Measurements from ENCODE around the gene GREM2. TPM values are rescaled to one million over a fixed set of nuclear protein-coding genes. Genes with fewer than 3 reads are reported as not detected.

GREM2 gene
- total and polyA plus RNA-seq, 2 donors (not counting 3 experiments of a cell fraction or from before 2014, with no cell fraction given), result not detected

DNA sequence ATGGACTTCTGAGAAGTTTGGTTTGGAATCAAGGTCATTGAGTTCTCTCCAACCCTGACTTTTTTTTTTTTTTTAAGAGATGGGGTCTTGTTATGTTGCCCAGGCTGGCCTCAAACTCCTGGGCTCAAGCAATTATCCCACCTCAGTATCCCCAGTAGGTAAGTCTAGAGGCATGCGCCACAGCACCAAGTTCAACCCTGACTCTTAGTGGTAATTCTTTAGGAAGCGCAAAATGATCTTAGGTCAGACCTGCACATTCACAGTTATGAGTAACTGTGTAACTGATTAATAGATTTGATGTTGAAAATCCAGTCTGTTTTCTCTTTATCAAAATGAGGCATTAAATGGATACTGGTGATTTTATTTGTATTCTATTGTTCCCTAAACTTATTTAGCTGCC lies 95.9 kb downstream of the GREM2 start:
- Histone ChIP-seq H3K9ac (replicated peaks; ENCODE audit: extremely low read depth, insufficient read depth, low read length) (no peak overlapping the region), H3K9me1 (replicated peaks; ENCODE audit: control insufficient read depth, extremely low read depth, insufficient read depth, low read length) (no peaks in the 10 kb centered on the region), H3K9me3 (replicated peaks; ENCODE audit: control insufficient read depth, insufficient read depth, low read length) (peaks cover 2% of the 10 kb centered on the region), H3K79me2 (ENCODE audit: control insufficient read depth, insufficient read depth, low read length) (no peaks in the 10 kb centered on the region), H3K4me2 (ENCODE audit: insufficient read depth, low read length) (no peak overlapping the region), H3K27ac (ENCODE audit: insufficient read depth, low read depth, low read length) (no peak overlapping the region), H3K4me3 (replicated peaks in 1 of 3; ENCODE audit: insufficient read depth in 1 of 3, low read depth in 1 of 3, low read length in 3 of 3) (no peak overlapping the region), H3K4me1 (ENCODE audit: control insufficient read depth, extremely low read depth, insufficient read depth, low read length) (no peaks in the 10 kb centered on the region), H3K27me3 (ENCODE audit: control insufficient read depth in 2 of 2, insufficient read depth in 2 of 2, low read length in 2 of 2) (no peaks in the 10 kb centered on the region), H3K36me3 (ENCODE audit: control insufficient read depth in 2 of 2, extremely low read depth in 1 of 2, insufficient read depth in 2 of 2, low read length in 2 of 2) (no peaks in the 10 kb centered on the region), H2AFZ (ENCODE audit: low read depth, low read length) (no peak overlapping the region), H4K20me1 (replicated peaks; ENCODE audit: control insufficient read depth, extremely low read depth, insufficient read depth, low read length) (no peaks in the 10 kb centered on the region)
- CTCF ChIA-PET, result no interaction called here
- no peak for FAIRE-seq
- dilution Hi-C loops (cut with MboI; ENCODE audit: extremely low pct_ligation_motif_present, low sequenced_read_pairs), result no loop called here
- POLR2A ChIA-PET, result no interaction called here
- BruUV-seq (replicated peaks), result no TSS peak
- no peak for TF ChIP-seq GATA2 (IDR thresholded peaks at IDR 0.05; ENCODE audit: insufficient read depth, insufficient read length, low read depth, low read length)
- no peak for TF ChIP-seq JUN (IDR thresholded peaks at IDR 0.05; ENCODE audit: borderline replicate concordance, insufficient read depth, insufficient read length, low read depth)
- TF ChIP-seq POLR2A (IDR thresholded peaks at IDR 0.05; ENCODE audit: low read depth, low read length), result no peak
- no peak for TF ChIP-seq POLR2AphosphoS5 (IDR thresholded peaks at IDR 0.05; ENCODE audit: insufficient read depth, low read depth, low read length)
- TF ChIP-seq, protein P1, sequence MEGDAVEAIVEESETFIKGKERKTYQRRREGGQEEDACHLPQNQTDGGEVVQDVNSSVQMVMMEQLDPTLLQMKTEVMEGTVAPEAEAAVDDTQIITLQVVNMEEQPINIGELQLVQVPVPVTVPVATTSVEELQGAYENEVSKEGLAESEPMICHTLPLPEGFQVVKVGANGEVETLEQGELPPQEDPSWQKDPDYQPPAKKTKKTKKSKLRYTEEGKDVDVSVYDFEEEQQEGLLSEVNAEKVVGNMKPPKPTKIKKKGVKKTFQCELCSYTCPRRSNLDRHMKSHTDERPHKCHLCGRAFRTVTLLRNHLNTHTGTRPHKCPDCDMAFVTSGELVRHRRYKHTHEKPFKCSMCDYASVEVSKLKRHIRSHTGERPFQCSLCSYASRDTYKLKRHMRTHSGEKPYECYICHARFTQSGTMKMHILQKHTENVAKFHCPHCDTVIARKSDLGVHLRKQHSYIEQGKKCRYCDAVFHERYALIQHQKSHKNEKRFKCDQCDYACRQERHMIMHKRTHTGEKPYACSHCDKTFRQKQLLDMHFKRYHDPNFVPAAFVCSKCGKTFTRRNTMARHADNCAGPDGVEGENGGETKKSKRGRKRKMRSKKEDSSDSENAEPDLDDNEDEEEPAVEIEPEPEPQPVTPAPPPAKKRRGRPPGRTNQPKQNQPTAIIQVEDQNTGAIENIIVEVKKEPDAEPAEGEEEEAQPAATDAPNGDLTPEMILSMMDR (IDR thresholded peaks at IDR 0.05; ENCODE audit: extremely low read depth in 1 of 2, insufficient read depth in 1 of 2, low read depth in 1 of 2, low read length in 2 of 2), result no peak
- TF ChIP-seq FOS (IDR thresholded peaks at IDR 0.05; ENCODE audit: borderline replicate concordance, insufficient read depth, low read length), result no peak
- TF ChIP-seq, protein P2, sequence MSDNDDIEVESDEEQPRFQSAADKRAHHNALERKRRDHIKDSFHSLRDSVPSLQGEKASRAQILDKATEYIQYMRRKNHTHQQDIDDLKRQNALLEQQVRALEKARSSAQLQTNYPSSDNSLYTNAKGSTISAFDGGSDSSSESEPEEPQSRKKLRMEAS (IDR thresholded peaks at IDR 0.05; ENCODE audit: insufficient read depth, insufficient read length), result no peak
- no peak for TF ChIP-seq MYC (IDR thresholded peaks at IDR 0.05; ENCODE audit: low read depth, low read length)
- DNase-seq (ENCODE audit: low read depth, low spot score), result no peak
- intact Hi-C loops (cut with micrococcal nuclease), result no loop called here
